GM18868 (cell line): ENCODE results near the gene APOLD1.
A peak's percentile ranks its signal among the peaks of the same experiment; 100 is the strongest.
"Not testable (repeated sequence)": the region's sequence is repeated elsewhere in the genome, so short reads cannot be mapped to it uniquely, and the experiment has no call there.

Experiments
- ATAC-seq: cut with Tn5 transposase; IDR thresholded peaks from one replicate; pipeline ENCODE4 v1.9.1; 2021; ENCODE audit warnings: mild to moderate bottlenecking, moderate library complexity; ENCODE audit not compliant: unreplicated experiment

APOLD1 gene

GRCh38 chr12:12807517-12807903 is 22.1 kb downstream of the APOLD1 start:
- not testable (repeated sequence) for ATAC-seq

- peak; percentile 68 for ATAC-seq
Measured at GRCh38 chr12:12807970-12808702, 22.7 kb downstream of the APOLD1 start.

- ATAC-seq = no peak
Measured at GRCh38 chr12:12810553-12811021, 25.1 kb downstream of the APOLD1 start.

DNA sequence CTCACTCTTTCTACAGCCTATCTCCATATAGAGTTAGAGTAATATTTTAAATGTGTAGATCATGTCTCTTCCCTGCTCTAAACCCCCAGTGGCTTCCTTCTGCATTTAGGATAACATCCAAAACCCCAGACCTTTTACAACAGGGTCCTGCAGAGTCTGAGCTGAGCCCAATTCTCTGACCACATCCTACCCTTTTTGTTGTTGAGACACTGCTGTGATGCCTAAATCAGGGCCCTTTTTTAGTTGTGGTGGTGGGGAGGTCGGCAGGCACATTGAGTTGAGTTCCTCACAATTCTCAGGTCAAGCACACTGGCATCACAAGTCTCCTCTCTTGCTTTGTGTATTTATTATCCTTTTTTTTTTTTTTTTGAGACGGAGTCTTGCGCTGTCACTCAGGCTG is 25.9 kb downstream of the APOLD1 start:
- no peak for ATAC-seq

DNA sequence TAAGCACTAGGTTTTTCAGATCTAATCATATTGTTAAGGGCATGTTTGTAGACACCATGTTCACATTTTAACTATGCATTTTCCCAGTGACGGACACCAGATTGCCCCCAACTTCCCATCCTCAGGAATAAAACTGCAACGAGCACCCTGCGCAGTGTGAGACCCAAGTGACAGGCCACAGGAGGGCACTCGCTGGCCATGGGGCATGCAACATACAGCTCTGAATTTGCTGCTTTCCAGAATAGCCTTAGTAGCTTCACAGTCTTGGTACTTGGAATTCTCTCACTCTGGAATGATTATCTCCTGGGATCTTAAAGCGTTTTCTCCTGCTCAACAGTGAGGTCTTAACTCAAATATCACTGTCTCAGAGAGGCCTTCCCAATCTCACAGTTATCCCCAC is 26.7 kb downstream of the APOLD1 start:
- no peak for ATAC-seq

- no peak for ATAC-seq
Measured at GRCh38 chr12:12812618-12813119, 27.2 kb downstream of the APOLD1 start.

- peak; percentile 85 for ATAC-seq
Measured at GRCh38 chr12:12813120-12814101, 28.0 kb downstream of the APOLD1 start, which contains the start of gene DDX47. TSS of gene DDX47 (plus strand) at chr12:12813346. CDS start at chr12:12813368, 22 bp downstream.

- no peak for ATAC-seq
Measured at GRCh38 chr12:12817616-12818015, 32.2 kb downstream of the APOLD1 start.

DNA sequence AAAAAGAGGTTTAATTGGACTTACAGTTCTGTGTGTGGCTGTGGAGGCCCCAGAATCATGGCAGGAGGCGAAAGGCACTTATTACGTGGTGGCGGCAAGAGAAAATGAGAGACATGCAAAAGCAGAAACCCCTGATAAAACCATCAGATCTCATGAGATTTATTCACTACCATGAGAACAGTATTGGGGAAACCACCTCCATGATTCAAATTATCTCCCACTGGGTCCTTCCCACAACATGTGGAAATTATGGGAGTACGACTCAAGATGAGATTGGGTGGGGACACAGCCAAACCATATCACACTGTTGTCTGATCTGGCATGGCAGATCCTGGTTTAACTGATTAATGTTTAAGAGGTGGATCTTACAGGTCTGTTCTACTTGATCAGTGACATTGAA is 33.2 kb downstream of the APOLD1 start:
- no peak for ATAC-seq

GRCh38 chr12:12819221-12819620 is 33.8 kb downstream of the APOLD1 start:
- no peak for ATAC-seq

- ATAC-seq = no peak
Measured at GRCh38 chr12:12819752-12820311, 34.4 kb downstream of the APOLD1 start.

DNA sequence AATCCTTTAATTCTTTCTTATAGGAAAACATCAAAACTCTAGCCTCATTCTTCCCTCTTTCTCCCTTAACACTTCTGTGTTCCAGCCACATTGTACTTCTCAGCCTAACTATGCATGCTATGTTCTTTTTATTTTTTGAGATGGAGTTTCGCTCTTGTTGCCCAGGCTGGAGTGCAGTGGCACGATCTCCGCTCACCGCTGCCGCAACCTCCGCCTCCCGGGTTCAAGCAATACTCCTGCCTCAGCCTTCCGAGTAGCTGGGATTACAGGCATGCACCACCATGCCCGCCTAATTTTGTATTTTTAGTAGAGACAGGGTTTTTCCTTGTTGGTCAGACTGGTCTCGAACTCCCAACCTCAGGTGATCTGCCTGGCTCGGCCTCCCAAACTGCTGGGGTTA is 34.9 kb downstream of the APOLD1 start:
- ATAC-seq = not testable (repeated sequence)

- peak; percentile 86 for ATAC-seq
Measured at GRCh38 chr12:12821975-12822374, 36.5 kb downstream of the APOLD1 start.

- ATAC-seq = no peak
Measured at GRCh38 chr12:12822886-12823285, 37.4 kb downstream of the APOLD1 start.

DNA sequence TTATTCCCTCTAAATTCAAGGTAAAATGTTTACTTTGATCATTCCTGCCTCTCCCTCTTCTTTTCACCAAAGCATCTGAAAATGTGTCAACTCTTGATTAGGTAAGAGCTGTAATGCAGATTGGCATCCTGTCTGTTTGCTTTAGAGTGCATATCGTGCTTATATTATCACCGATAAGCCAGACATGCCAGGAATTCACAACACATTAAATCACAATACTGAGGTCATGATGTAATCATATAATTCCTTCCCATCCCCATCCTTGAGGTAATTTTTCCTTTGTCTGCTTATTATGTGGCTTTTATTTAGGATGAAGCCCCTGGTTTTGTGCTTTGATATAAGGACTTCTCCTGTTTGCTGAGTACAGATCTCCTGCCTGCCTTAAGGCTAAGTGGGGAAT is 37.8 kb downstream of the APOLD1 start:
- ATAC-seq = no peak

DNA sequence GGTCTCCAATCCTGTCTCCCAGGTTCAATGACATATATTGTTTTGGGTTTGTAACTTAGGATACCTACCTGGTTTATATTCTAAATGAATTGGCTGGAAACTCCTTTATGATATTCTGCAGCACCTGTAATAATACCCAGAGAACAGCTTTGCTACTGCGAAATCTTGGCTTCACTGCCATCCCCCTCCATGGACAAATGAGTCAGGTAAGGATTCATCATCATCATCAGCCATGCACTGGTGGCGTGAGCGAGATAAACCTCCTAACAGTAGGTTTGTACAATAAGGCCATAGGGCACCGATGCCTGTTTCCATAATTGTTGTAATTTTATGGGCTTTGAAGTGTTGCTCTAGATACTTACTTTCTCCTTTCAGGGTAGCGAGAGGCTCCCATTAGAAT is 38.4 kb downstream of the APOLD1 start:
- ATAC-seq = no peak

GRCh38 chr12:12835378-12836146 is 50.1 kb downstream of the APOLD1 start:
- ATAC-seq = no peak

DNA sequence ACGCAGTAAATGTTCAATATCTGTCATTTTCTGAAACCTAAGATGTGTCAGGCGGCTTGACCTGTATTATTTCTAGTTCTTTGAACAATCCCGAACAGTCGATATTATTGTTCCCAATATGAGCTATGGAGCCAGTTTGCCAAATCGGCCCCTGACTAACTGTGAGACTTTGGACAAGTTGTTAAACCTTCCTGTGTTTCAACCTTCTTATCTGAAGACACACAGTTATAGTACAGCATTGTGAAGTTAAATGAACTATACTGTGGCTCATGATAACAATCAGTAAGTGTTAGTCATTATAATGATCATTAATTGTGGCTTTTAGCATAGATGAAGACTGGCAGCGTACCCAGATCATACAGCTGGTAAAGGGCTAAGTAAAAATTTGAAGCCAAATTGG is 51.1 kb downstream of the APOLD1 start:
- ATAC-seq = no peak

DNA sequence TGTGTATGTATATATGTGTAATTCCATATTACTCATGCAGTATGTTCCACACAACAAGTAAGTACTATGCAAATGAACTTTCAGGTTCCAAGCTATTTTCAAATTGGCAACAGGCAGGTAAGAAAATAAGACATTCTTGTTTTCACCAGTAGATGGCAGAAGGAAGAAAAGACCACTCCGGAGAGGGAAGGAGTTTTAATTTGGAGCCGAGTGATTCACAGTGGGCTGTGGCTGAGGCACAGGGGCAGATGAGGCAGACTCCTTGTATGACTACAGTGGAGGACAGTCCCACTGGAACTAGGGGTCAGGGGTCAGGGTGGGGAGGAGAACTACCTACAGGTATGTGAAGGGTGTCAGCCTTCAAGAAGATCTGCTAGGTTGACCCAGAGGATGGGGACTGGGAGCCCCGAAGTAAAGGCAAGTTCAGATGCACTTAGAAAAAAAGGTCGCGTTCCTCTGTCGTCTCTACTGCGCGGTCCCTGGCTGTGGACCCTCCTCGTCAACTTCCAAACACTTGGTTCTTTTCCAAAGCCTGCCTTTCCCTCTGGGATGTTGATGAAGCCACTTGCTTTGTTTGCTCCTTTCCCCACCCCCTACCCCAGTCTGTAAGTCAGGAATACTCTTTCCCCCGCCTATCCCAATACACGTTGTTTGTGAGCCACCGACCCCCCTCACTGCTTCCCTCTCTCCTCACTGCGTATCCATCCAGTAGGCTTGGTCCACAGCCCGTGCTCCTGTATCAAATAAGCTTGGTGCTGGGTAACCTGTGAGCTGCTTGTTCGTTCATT is 51.8 kb downstream of the APOLD1 start:
- peak; percentile 57 for ATAC-seq

DNA sequence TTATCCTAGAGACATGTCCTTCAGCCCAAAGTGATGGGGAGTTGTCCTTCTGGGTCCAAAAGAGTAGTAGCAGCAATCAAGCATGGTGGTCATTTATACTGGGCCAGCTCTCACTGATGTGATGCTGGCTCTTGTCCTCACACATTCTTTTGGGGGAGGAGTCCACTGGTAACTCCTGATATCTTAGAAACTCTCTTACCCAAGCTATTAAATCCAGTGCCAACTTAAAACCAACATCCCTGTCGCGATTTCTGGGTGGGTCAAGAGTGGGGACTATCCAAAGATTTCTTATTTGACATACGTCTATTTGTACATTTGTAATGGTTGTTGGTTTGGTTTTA is 52.3 kb downstream of the APOLD1 start:
- no peak for ATAC-seq
